Kidney (tissue), 14 donors: ENCODE measurements around the gene EFCAB6. TPM values are rescaled to one million over a fixed set of nuclear protein-coding genes. Genes with fewer than 3 reads are reported as not detected.

Experiments used
- DNase-seq, 5 donors: peaks; one replicate each; pipeline ENCODE4 v3.0.0-alpha.2; 2013 to 2020
- FAIRE-seq: peaks from 2 replicates; lab custom pipeline; 2012; peaks lifted over from hg19 to GRCh38; lab: Jason Lieb, UNC
- H3K27ac ChIP-seq, 2 donors: one replicate each; pipeline ENCODE4 v1.7.0; 2013; ENCODE audit warnings: low read depth in 2 of 2, low read length in 2 of 2, inconsistent platforms in 1 of 2
- H3K27me3 ChIP-seq: one replicate; pipeline ENCODE4 v1.7.1; 2013; ENCODE audit warnings: low read length, inconsistent platforms; ENCODE audit not compliant: control insufficient read depth, insufficient read depth
- H3K36me3 ChIP-seq, 3 donors: one replicate each; pipeline versions ENCODE4 v1.7.0 to v1.7.1; 2013; ENCODE audit warnings: low read length in 3 of 3, control low read depth in 1 of 3, inconsistent platforms in 1 of 3; ENCODE audit not compliant: insufficient read depth in 3 of 3, control insufficient read depth in 2 of 3
- H3K4me1 ChIP-seq, 3 donors: one replicate each; pipeline versions ENCODE4 v1.7.0 to v1.7.1; 2013; ENCODE audit warnings: low read length in 3 of 3, inconsistent platforms in 1 of 3, low read depth in 1 of 3; ENCODE audit not compliant: control insufficient read depth in 2 of 3, insufficient read depth in 2 of 3
- H3K4me3 ChIP-seq, 3 donors: one replicate each; pipeline versions ENCODE4 v1.7.0 to v1.8.1; 2013; ENCODE audit warnings: low read length in 3 of 3, control low read depth in 1 of 3, inconsistent platforms in 1 of 3
- H3K9ac ChIP-seq, 3 donors: one replicate each; pipeline versions ENCODE4 v1.7.0 to v1.7.1; 2013; ENCODE audit warnings: low read length in 3 of 3, control low read depth in 1 of 3, inconsistent platforms in 1 of 3
- H3K9me3 ChIP-seq, 3 donors: one replicate each; pipeline versions ENCODE4 v1.7.0 to v1.7.1; 2013; ENCODE audit warnings: low read length in 3 of 3, control low read depth in 1 of 3, inconsistent platforms in 1 of 3; ENCODE audit not compliant: control insufficient read depth in 2 of 3, insufficient read depth in 1 of 3
- CTCF ChIP-seq: IDR thresholded peaks from 3 replicates; pipeline ENCODE4 v1.5.1; 2012; ENCODE audit warnings: mild to moderate bottlenecking, moderate library complexity, borderline replicate concordance; ENCODE audit not compliant: insufficient read depth; ENCODE audit errors: extremely low read depth
- intact Hi-C: fragments of 100-400 bp; cut with DNase I; formaldehyde crosslinking; loops from one replicate; pipeline ENCODE4 v1.11.1; 2022
- polyA plus RNA-seq: library from polyadenylated mRNA; stranded (reverse); fragments of 350-450 nt; fragmentation: Illumina TruSeq; extraction: RNeasy Lipid Tissue Mini Kit (QIAGEN cat#74804); gene quantifications from one replicate; pipeline ENCODE4 v1.2.3, GENCODE V29; 2014; ENCODE audit warnings: low read depth, low replicate concordance; ENCODE audit not compliant: insufficient read depth
- total RNA-seq: library from RNA; stranded (reverse); fragmentation: NEBNext Ultra II Directional; extraction: Animal tissue kit (Norgen Biotek cat#: 25700); gene quantifications from one replicate; pipeline ENCODE4 v1.2.1, GENCODE V29; 2021
- donor health status: control.
- donor health status: control.
- donor health status: control.
- donor health status: control.
- donor health status: control.
- donor health status: DM: yes; HTN: yes; CAD: no.
- donor health status: Normal renal cell carcinoma (clear cell type).

The EFCAB6 gene
- total and polyA plus RNA-seq, 2 donors from 2014 or later = 1.5 to 11.8 TPM

- DNase-seq (peak in 1 of 5 donors; percentile 52), FAIRE-seq (no peak)
- Histone ChIP-seq H3K4me1 (no peaks in the 10 kb centered on the region), H3K4me3 (no peak overlapping the region), H3K36me3 (no peaks in the 10 kb centered on the region), H3K9ac (no peak overlapping the region), H3K27ac (no peak overlapping the region), H3K27me3 (no peaks in the 10 kb centered on the region), H3K9me3 (peaks cover 0 to 3% (median 0%) of the 10 kb centered on the region in 3 donors)
- no peak for TF ChIP-seq CTCF
- intact Hi-C loops = no loop called here
Observed at GRCh38 chr22:43854786-43855271, 42.7 kb upstream of the EFCAB6 start.

GRCh38 chr22:43854121-43854785 lies 42.1 kb upstream of the EFCAB6 start:
- Histone ChIP-seq H3K27me3 (no peaks in the 10 kb centered on the region), H3K9ac (no peak overlapping the region), H3K4me1 (no peaks in the 10 kb centered on the region), H3K9me3 (peaks cover 0 to 3% (median 0%) of the 10 kb centered on the region in 3 donors), H3K27ac (no peak overlapping the region), H3K4me3 (no peak overlapping the region), H3K36me3 (no peaks in the 10 kb centered on the region)
- TF ChIP-seq CTCF = no peak
- FAIRE-seq = no peak
- intact Hi-C loops = no loop called here
- peak in 1 of 5 donors; percentile 39 for DNase-seq

GRCh38 chr22:43853328-43853931 lies 41.3 kb upstream of the EFCAB6 start:
- intact Hi-C loops = no loop called here
- DNase-seq = peak in 1 of 5 donors; percentile 41
- no peaks in the 10 kb centered on the region for H3K4me1 ChIP-seq

More at GRCh38 chr22:43853328-43853931, 41.3 kb upstream of the EFCAB6 start:
- FAIRE-seq = no peak
- Histone ChIP-seq H3K27me3 (no peaks in the 10 kb centered on the region), H3K9ac (no peak overlapping the region), H3K36me3 (no peaks in the 10 kb centered on the region), H3K4me3 (no peak overlapping the region), H3K27ac (no peak overlapping the region), H3K9me3 (peaks cover 0 to 3% (median 0%) of the 10 kb centered on the region in 3 donors)
- no peak for TF ChIP-seq CTCF
